ENCODE data around the gene GPR45. TPM values are rescaled to one million over a fixed set of nuclear protein-coding genes. Genes with fewer than 3 reads are reported as not detected.
A peak's percentile ranks its signal among the peaks of the same experiment; 100 is the strongest.

GPR45 gene
- total RNA-seq: not detected

GRCh38 chr2:105241443-105241842 is at the start of gene GPR45:
Gene GPR45 (plus strand): TSS chr2:105241743. CDS start chr2:105241859, 116 bp downstream.
- H3K36me3 Mint-ChIP-seq (ENCODE audit: low read depth): no peaks in the 10 kb centered on the region
- H3K4me3 Mint-ChIP-seq: no peak within 1 kb of the TSS
- no peak within 1 kb of the TSS for H3K27ac Mint-ChIP-seq
- intact Hi-C loops (cut with DNase I, micrococcal nuclease): no loop called here
- H3K27me3 Mint-ChIP-seq: no peaks in the 10 kb centered on the region
- ChIA-PET CTCF (interaction anchor here (1.9 to 11.3 kb wide), 2 partner anchors 10 to 125 kb away, joined by 10 to 206 read pairs; no protein-coding TSS in a partner anchor), POLR2A (no interaction called here)
- peaks cover 2% of the 10 kb centered on the region for H3K4me1 Mint-ChIP-seq
- no peak for DNase-seq
- H3K9me3 Mint-ChIP-seq (ENCODE audit: low read depth): no peaks in the 10 kb centered on the region
- ATAC-seq: no peak

- ChIA-PET CTCF (no interaction called here), POLR2A (no interaction called here)
- H3K9me3 Mint-ChIP-seq (ENCODE audit: low read depth): peaks cover 12% of the 10 kb centered on the region
- intact Hi-C loops (cut with DNase I, micrococcal nuclease): no loop called here
- no peaks in the 10 kb centered on the region for H3K4me1 Mint-ChIP-seq
- no peak overlapping the region for H3K4me3 Mint-ChIP-seq
- peaks cover 28% of the 10 kb centered on the region for H3K27me3 Mint-ChIP-seq
- no peaks in the 10 kb centered on the region for H3K36me3 Mint-ChIP-seq (ENCODE audit: low read depth)
- no peak for DNase-seq
- ATAC-seq: no peak
- no peak overlapping the region for H3K27ac Mint-ChIP-seq
Measured at GRCh38 chr2:105194022-105194675, 47.4 kb upstream of the GPR45 start.

- Mint-ChIP-seq H3K4me1 (no peaks in the 10 kb centered on the region), H3K36me3 (ENCODE audit: low read depth) (no peaks in the 10 kb centered on the region), H3K4me3 (no peak overlapping the region), H3K9me3 (ENCODE audit: low read depth) (peaks cover 3% of the 10 kb centered on the region), H3K27ac (no peak overlapping the region), H3K27me3 (peaks cover 21% of the 10 kb centered on the region)
- intact Hi-C loops (cut with DNase I, micrococcal nuclease): no loop called here
- DNase-seq: no peak
- no peak for ATAC-seq
- CTCF ChIA-PET: no interaction called here
- POLR2A ChIA-PET: no interaction called here
Measured at GRCh38 chr2:105196651-105197050, 44.9 kb upstream of the GPR45 start.

- no peak for ATAC-seq
- no peaks in the 10 kb centered on the region for H3K4me1 Mint-ChIP-seq
- intact Hi-C loops (cut with DNase I, micrococcal nuclease): no loop called here
- H3K4me3 Mint-ChIP-seq: no peak overlapping the region
- POLR2A ChIA-PET: no interaction called here
- CTCF ChIA-PET: no interaction called here
- H3K27me3 Mint-ChIP-seq: no peaks in the 10 kb centered on the region
- H3K36me3 Mint-ChIP-seq (ENCODE audit: low read depth): no peaks in the 10 kb centered on the region
- H3K9me3 Mint-ChIP-seq (ENCODE audit: low read depth): no peaks in the 10 kb centered on the region
- no peak overlapping the region for H3K27ac Mint-ChIP-seq
- no peak for DNase-seq
Measured at GRCh38 chr2:105215586-105216192, 25.9 kb upstream of the GPR45 start.

GRCh38 chr2:105220604-105221003 is 20.9 kb upstream of the GPR45 start:
- intact Hi-C loops (cut with DNase I, micrococcal nuclease): no loop called here
- H3K27me3 Mint-ChIP-seq: peaks cover 2% of the 10 kb centered on the region
- no peaks in the 10 kb centered on the region for H3K36me3 Mint-ChIP-seq (ENCODE audit: low read depth)
- POLR2A ChIA-PET: no interaction called here
- CTCF ChIA-PET: no interaction called here
- no peak for DNase-seq
- H3K4me3 Mint-ChIP-seq: no peak overlapping the region
- ATAC-seq: no peak
- no peak overlapping the region for H3K27ac Mint-ChIP-seq
- no peaks in the 10 kb centered on the region for H3K4me1 Mint-ChIP-seq
- no peaks in the 10 kb centered on the region for H3K9me3 Mint-ChIP-seq (ENCODE audit: low read depth)

GRCh38 chr2:105224444-105224843 is 17.1 kb upstream of the GPR45 start:
- no peaks in the 10 kb centered on the region for H3K9me3 Mint-ChIP-seq (ENCODE audit: low read depth)
- intact Hi-C loops (cut with DNase I, micrococcal nuclease): no loop called here
- ChIA-PET POLR2A (no interaction called here), CTCF (interaction anchor here (0.6 to 1.1 kb wide), 2 partner anchors 12 to 111 kb away, joined by 3 read pairs; no protein-coding TSS in a partner anchor)
- DNase-seq (no peak), ATAC-seq (no peak)
- H3K4me1 Mint-ChIP-seq: no peaks in the 10 kb centered on the region
- peaks cover 5% of the 10 kb centered on the region for H3K27me3 Mint-ChIP-seq
- no peak overlapping the region for H3K4me3 Mint-ChIP-seq
- H3K36me3 Mint-ChIP-seq (ENCODE audit: low read depth): no peaks in the 10 kb centered on the region
- no peak overlapping the region for H3K27ac Mint-ChIP-seq

GRCh38 chr2:105231232-105231619 is 10.3 kb upstream of the GPR45 start:
- Mint-ChIP-seq H3K36me3 (ENCODE audit: low read depth) (no peaks in the 10 kb centered on the region), H3K4me3 (no peak overlapping the region), H3K4me1 (peaks cover 4% of the 10 kb centered on the region), H3K27me3 (peaks cover 6% of the 10 kb centered on the region), H3K27ac (no peak overlapping the region), H3K9me3 (ENCODE audit: low read depth) (no peaks in the 10 kb centered on the region)
- CTCF ChIA-PET: interaction anchor here (0.7 to 11.3 kb wide), 4 partner anchors 9 to 115 kb away, joined by 3 to 206 read pairs (median 6); partner anchors contain the start of gene GPR45
- DNase-seq: no peak
- intact Hi-C loops (cut with DNase I, micrococcal nuclease): no loop called here
- ATAC-seq: no peak
- POLR2A ChIA-PET: no interaction called here

GRCh38 chr2:105235388-105236059 is 6.0 kb upstream of the GPR45 start:
- POLR2A ChIA-PET: no interaction called here
- CTCF ChIA-PET: interaction anchor here (0.7 to 11.3 kb wide), 15 partner anchors 11 to 339 kb away, joined by 3 to 206 read pairs (median 3); no protein-coding TSS in a partner anchor

GRCh38 chr2:105236060-105236424 is 5.5 kb upstream of the GPR45 start:
- no peak for ATAC-seq
- no peaks in the 10 kb centered on the region for H3K27me3 Mint-ChIP-seq
- H3K9me3 Mint-ChIP-seq (ENCODE audit: low read depth): no peaks in the 10 kb centered on the region
- CTCF ChIA-PET: interaction anchor here (0.7 to 11.3 kb wide), 15 partner anchors 12 to 338 kb away, joined by 3 to 206 read pairs (median 3); no protein-coding TSS in a partner anchor
- no peak overlapping the region for H3K27ac Mint-ChIP-seq
- no peak for DNase-seq
- no peak overlapping the region for H3K4me3 Mint-ChIP-seq
- POLR2A ChIA-PET: no interaction called here
- intact Hi-C loops (cut with DNase I, micrococcal nuclease): loop anchor here in 1 of 2 experiments (5.0 kb wide), 1 partner anchor 389 kb away; no protein-coding TSS in a partner anchor
- H3K4me1 Mint-ChIP-seq: peaks cover 6% of the 10 kb centered on the region
- no peaks in the 10 kb centered on the region for H3K36me3 Mint-ChIP-seq (ENCODE audit: low read depth)

More at GRCh38 chr2:105235388-105236059, 6.0 kb upstream of the GPR45 start:
- DNase-seq: peak; percentile 85
- no peak overlapping the region for H3K4me3 Mint-ChIP-seq
- peak; percentile 77 for ATAC-seq
- H3K27me3 Mint-ChIP-seq: no peaks in the 10 kb centered on the region
- no peak overlapping the region for H3K27ac Mint-ChIP-seq
- H3K36me3 Mint-ChIP-seq (ENCODE audit: low read depth): no peaks in the 10 kb centered on the region
- peaks cover 6% of the 10 kb centered on the region for H3K4me1 Mint-ChIP-seq
- intact Hi-C loops (cut with DNase I, micrococcal nuclease): loop anchor here (1.0 to 5.0 kb wide), 2 partner anchors 121 to 388 kb away; no protein-coding TSS in a partner anchor
- no peaks in the 10 kb centered on the region for H3K9me3 Mint-ChIP-seq (ENCODE audit: low read depth)

- Mint-ChIP-seq H3K27ac (no peak overlapping the region), H3K36me3 (ENCODE audit: low read depth) (no peaks in the 10 kb centered on the region), H3K27me3 (no peaks in the 10 kb centered on the region), H3K4me3 (no peak overlapping the region), H3K9me3 (ENCODE audit: low read depth) (no peaks in the 10 kb centered on the region), H3K4me1 (peaks cover 6% of the 10 kb centered on the region)
- intact Hi-C loops (cut with DNase I, micrococcal nuclease): loop anchor here in 1 of 2 experiments (5.0 kb wide), 1 partner anchor 390 kb away; no protein-coding TSS in a partner anchor
- CTCF ChIA-PET: interaction anchor here (0.7 to 11.3 kb wide), 8 partner anchors 9 to 1465 kb away, joined by 3 to 206 read pairs (median 4); no protein-coding TSS in a partner anchor
- ATAC-seq (no peak), DNase-seq (peak; percentile 23)
- POLR2A ChIA-PET: no interaction called here
Measured at GRCh38 chr2:105237045-105237765, 4.3 kb upstream of the GPR45 start.

- no peaks in the 10 kb centered on the region for H3K9me3 Mint-ChIP-seq (ENCODE audit: low read depth)
- intact Hi-C loops (cut with DNase I, micrococcal nuclease): loop anchor here in 1 of 2 experiments (5.0 kb wide), 1 partner anchor 391 kb away; no protein-coding TSS in a partner anchor
- no peaks in the 10 kb centered on the region for H3K27me3 Mint-ChIP-seq
- no peaks in the 10 kb centered on the region for H3K36me3 Mint-ChIP-seq (ENCODE audit: low read depth)
- H3K4me1 Mint-ChIP-seq: peaks cover 6% of the 10 kb centered on the region
- POLR2A ChIA-PET: no interaction called here
- no peak overlapping the region for H3K4me3 Mint-ChIP-seq
- no peak for DNase-seq
- CTCF ChIA-PET: interaction anchor here (0.7 to 11.3 kb wide), 11 partner anchors 16 to 392 kb away, joined by 3 to 206 read pairs (median 4); no protein-coding TSS in a partner anchor
- no peak overlapping the region for H3K27ac Mint-ChIP-seq
- no peak for ATAC-seq
Measured at GRCh38 chr2:105238664-105239240, 2.8 kb upstream of the GPR45 start.
